Activated CD8-positive, alpha-beta T cell treated with anti-CD3 and anti-CD28 coated beads, Interleukin-2, amount 10 ng/mL, durations not matched to agents 7 days and 5 days (primary cell): ENCODE data around the gene NUMB. TPM values are rescaled to one million over a fixed set of nuclear protein-coding genes. Genes with fewer than 3 reads are reported as not detected.

Source experiments
- ATAC-seq: fragments of 150-1000 bp; cut with Tn5 transposase; one replicate; pipeline ENCODE4 v1.10.0; 2021; ENCODE audit warnings: moderate library complexity
- CTCF ChIA-PET: fragments of 350-600 bp; sonication (Branson Sonifier 250); formaldehyde crosslinking; loops from one replicate; lab custom pipeline; 2021; ENCODE audit warnings: antibody characterized with exemption; lab: Charles Lee
- POLR2A ChIA-PET: fragments of 350-600 bp; sonication (Branson Sonifier 250); formaldehyde crosslinking; loops from one replicate; lab custom pipeline; 2021; ENCODE audit warnings: antibody characterized with exemption; lab: Charles Lee
- DNase-seq: peaks from one replicate; pipeline ENCODE4 v3.0.0-alpha.2; 2020
- H3K27ac Mint-ChIP-seq: one replicate; pipeline ENCODE4 v1.8.0; 2021; ENCODE audit warnings: mild to moderate bottlenecking, mixed read lengths
- H3K27me3 Mint-ChIP-seq: one replicate; pipeline ENCODE4 v1.8.0; 2021; ENCODE audit warnings: low read depth, mixed read lengths
- H3K36me3 Mint-ChIP-seq: one replicate; pipeline ENCODE4 v1.8.0; 2021; ENCODE audit warnings: low read depth, mixed read lengths
- H3K4me1 Mint-ChIP-seq: one replicate; pipeline ENCODE4 v1.8.0; 2021; ENCODE audit warnings: low read depth, mixed read lengths
- H3K4me3 Mint-ChIP-seq: one replicate; pipeline ENCODE4 v1.8.0; 2021; ENCODE audit warnings: mild to moderate bottlenecking, mixed read lengths
- H3K9me3 Mint-ChIP-seq: one replicate; pipeline ENCODE4 v1.8.0; 2022; ENCODE audit warnings: mixed read lengths; ENCODE audit not compliant: insufficient read depth
- total RNA-seq, 2 experiments: library from RNA; stranded (reverse); gene quantifications; one replicate each; pipeline ENCODE4 v1.2.3, GENCODE V29; 2021

Gene NUMB
- total RNA-seq, 2 experiments from 2014 or later: 37.7 to 40.2 TPM

GRCh38 chr14:73283608-73284379 is 174.6 kb downstream of the NUMB start:
- no peak overlapping the region for H3K4me3 Mint-ChIP-seq
- DNase-seq (no peak), ATAC-seq (no peak)
- ChIA-PET POLR2A (no interaction called here), CTCF (interaction anchor here (1.6 kb wide), 1 partner anchor 11 kb away, joined by 7 read pairs; no protein-coding TSS in a partner anchor)
- H3K27ac Mint-ChIP-seq: no peak overlapping the region
- H3K4me1 Mint-ChIP-seq: peaks cover 13% of the 10 kb centered on the region
- H3K9me3 Mint-ChIP-seq: no peaks in the 10 kb centered on the region
- no peaks in the 10 kb centered on the region for H3K27me3 Mint-ChIP-seq
- peaks cover 35% of the 10 kb centered on the region for H3K36me3 Mint-ChIP-seq

GRCh38 chr14:73280903-73281302 is 177.4 kb downstream of the NUMB start:
- Mint-ChIP-seq H3K36me3 (peaks cover 38% of the 10 kb centered on the region), H3K27me3 (no peaks in the 10 kb centered on the region), H3K4me1 (peaks cover 13% of the 10 kb centered on the region), H3K9me3 (no peaks in the 10 kb centered on the region), H3K4me3 (no peak overlapping the region), H3K27ac (no peak overlapping the region)
- ATAC-seq (no peak), DNase-seq (no peak)
- CTCF ChIA-PET: interaction anchor here (1.2 kb wide), 2 partner anchors 14 to 15 kb away, joined by 3 read pairs; no protein-coding TSS in a partner anchor
- POLR2A ChIA-PET: no interaction called here

GRCh38 chr14:73277376-73277775 is 181.0 kb downstream of the NUMB start:
- Mint-ChIP-seq H3K4me1 (peaks cover 9% of the 10 kb centered on the region), H3K9me3 (no peaks in the 10 kb centered on the region), H3K4me3 (no peak overlapping the region), H3K27me3 (no peaks in the 10 kb centered on the region), H3K36me3 (peaks cover 24% of the 10 kb centered on the region), H3K27ac (no peak overlapping the region)
- ChIA-PET CTCF (no interaction called here), POLR2A (no interaction called here)
- DNase-seq (no peak), ATAC-seq (peak; percentile 23)

- no peak for DNase-seq
- ChIA-PET CTCF (no interaction called here), POLR2A (no interaction called here)
- Mint-ChIP-seq H3K27me3 (no peaks in the 10 kb centered on the region), H3K36me3 (peaks cover 22% of the 10 kb centered on the region), H3K4me3 (no peak overlapping the region), H3K4me1 (peaks cover 5% of the 10 kb centered on the region), H3K9me3 (no peaks in the 10 kb centered on the region), H3K27ac (no peak overlapping the region)
- ATAC-seq: no peak
Measured at GRCh38 chr14:73276836-73277235, 181.5 kb downstream of the NUMB start.

- Mint-ChIP-seq H3K9me3 (no peaks in the 10 kb centered on the region), H3K27me3 (peaks cover 13% of the 10 kb centered on the region), H3K36me3 (peaks cover 11% of the 10 kb centered on the region), H3K4me3 (no peak overlapping the region), H3K27ac (no peak overlapping the region), H3K4me1 (peaks cover 10% of the 10 kb centered on the region)
- ATAC-seq (no peak), DNase-seq (no peak)
- POLR2A ChIA-PET: no interaction called here
- CTCF ChIA-PET: interaction anchor here (0.6 to 1.5 kb wide), 2 partner anchors 21 to 592 kb away, joined by 3 to 9 read pairs; no protein-coding TSS in a partner anchor
Measured at GRCh38 chr14:73273799-73274198, 184.5 kb downstream of the NUMB start.

- POLR2A ChIA-PET: no interaction called here
- ATAC-seq (no peak), DNase-seq (no peak)
- H3K27ac Mint-ChIP-seq: no peak overlapping the region
- peaks cover 10% of the 10 kb centered on the region for H3K4me1 Mint-ChIP-seq
- peaks cover 13% of the 10 kb centered on the region for H3K27me3 Mint-ChIP-seq
- CTCF ChIA-PET: interaction anchor here (0.8 to 1.9 kb wide), 3 partner anchors 10 to 199 kb away, joined by 3 to 6 read pairs (median 3); no protein-coding TSS in a partner anchor
- no peak overlapping the region for H3K4me3 Mint-ChIP-seq
- peaks cover 11% of the 10 kb centered on the region for H3K36me3 Mint-ChIP-seq
- no peaks in the 10 kb centered on the region for H3K9me3 Mint-ChIP-seq
Measured at GRCh38 chr14:73272393-73272792, 186.0 kb downstream of the NUMB start.

- CTCF ChIA-PET: interaction anchor here (1.6 kb wide), 1 partner anchor 202 kb away, joined by 3 read pairs; no protein-coding TSS in a partner anchor
- POLR2A ChIA-PET: no interaction called here
- Mint-ChIP-seq H3K4me3 (peak overlapping the region; percentile 20), H3K4me1 (peaks cover 10% of the 10 kb centered on the region), H3K27ac (no peak overlapping the region), H3K36me3 (peaks cover 6% of the 10 kb centered on the region), H3K27me3 (peaks cover 13% of the 10 kb centered on the region), H3K9me3 (no peaks in the 10 kb centered on the region)
- DNase-seq (no peak), ATAC-seq (peak; percentile 53)
Measured at GRCh38 chr14:73269729-73270531, 188.4 kb downstream of the NUMB start.

GRCh38 chr14:73267474-73267873 is 190.9 kb downstream of the NUMB start:
- H3K4me1 Mint-ChIP-seq: peaks cover 10% of the 10 kb centered on the region
- ChIA-PET CTCF (no interaction called here), POLR2A (no interaction called here)

GRCh38 chr14:73266317-73266716 is 192.0 kb downstream of the NUMB start:
- Mint-ChIP-seq H3K9me3 (no peaks in the 10 kb centered on the region), H3K36me3 (no peaks in the 10 kb centered on the region), H3K27ac (no peak overlapping the region), H3K4me3 (no peak overlapping the region), H3K27me3 (peaks cover 13% of the 10 kb centered on the region), H3K4me1 (peaks cover 10% of the 10 kb centered on the region)
- ChIA-PET CTCF (interaction anchor here (1.4 kb wide), 1 partner anchor 29 kb away, joined by 6 read pairs; no protein-coding TSS in a partner anchor), POLR2A (interaction anchor here (0.6 kb wide), 1 partner anchor 1950 kb away, joined by 3 read pairs; no protein-coding TSS in a partner anchor)
- DNase-seq (no peak), ATAC-seq (no peak)

More at GRCh38 chr14:73267474-73267873, 190.9 kb downstream of the NUMB start:
- no peak overlapping the region for H3K27ac Mint-ChIP-seq
- no peak for ATAC-seq
- peaks cover 3% of the 10 kb centered on the region for H3K36me3 Mint-ChIP-seq
- no peak for DNase-seq
- H3K27me3 Mint-ChIP-seq: peaks cover 13% of the 10 kb centered on the region
- H3K9me3 Mint-ChIP-seq: no peaks in the 10 kb centered on the region
- H3K4me3 Mint-ChIP-seq: no peak overlapping the region

GRCh38 chr14:73265721-73266046 is 192.7 kb downstream of the NUMB start:
- Mint-ChIP-seq H3K27me3 (peaks cover 11% of the 10 kb centered on the region), H3K36me3 (no peaks in the 10 kb centered on the region), H3K4me1 (peaks cover 9% of the 10 kb centered on the region), H3K27ac (no peak overlapping the region), H3K9me3 (no peaks in the 10 kb centered on the region), H3K4me3 (no peak overlapping the region)
- ATAC-seq (no peak), DNase-seq (no peak)
- CTCF ChIA-PET: interaction anchor here (1.4 kb wide), 1 partner anchor 30 kb away, joined by 6 read pairs; no protein-coding TSS in a partner anchor
- POLR2A ChIA-PET: no interaction called here

GRCh38 chr14:73264885-73265720 is 193.2 kb downstream of the NUMB start:
- Mint-ChIP-seq H3K27ac (no peak overlapping the region), H3K9me3 (no peaks in the 10 kb centered on the region)
- POLR2A ChIA-PET: no interaction called here

More at GRCh38 chr14:73264885-73265720, 193.2 kb downstream of the NUMB start:
- H3K4me3 Mint-ChIP-seq: no peak overlapping the region
- CTCF ChIA-PET: interaction anchor here (1.4 kb wide), 1 partner anchor 30 kb away, joined by 6 read pairs; no protein-coding TSS in a partner anchor
- peaks cover 6% of the 10 kb centered on the region for H3K27me3 Mint-ChIP-seq
- ATAC-seq (no peak), DNase-seq (no peak)
- H3K36me3 Mint-ChIP-seq: no peaks in the 10 kb centered on the region
- H3K4me1 Mint-ChIP-seq: peaks cover 3% of the 10 kb centered on the region
